ENCODE measurements around the gene SCN8A.

- TF ChIP-seq POLR2A (IDR thresholded peaks at IDR 0.05; ENCODE audit: low read depth, low read length) = no peak
- no peak for TF ChIP-seq POLR2AphosphoS5 (IDR thresholded peaks at IDR 0.05; ENCODE audit: low read depth, low read length)
Measured at GRCh38 chr12:51836827-51837173, 245.8 kb downstream of the SCN8A start.
